Measurements from ENCODE around the gene ILF2. TPM values are rescaled to one million over a fixed set of nuclear protein-coding genes. Genes with fewer than 3 reads are reported as not detected.

ILF2 gene
- total RNA-seq, 1 donor from 2014 or later, result 216 TPM

DNA sequence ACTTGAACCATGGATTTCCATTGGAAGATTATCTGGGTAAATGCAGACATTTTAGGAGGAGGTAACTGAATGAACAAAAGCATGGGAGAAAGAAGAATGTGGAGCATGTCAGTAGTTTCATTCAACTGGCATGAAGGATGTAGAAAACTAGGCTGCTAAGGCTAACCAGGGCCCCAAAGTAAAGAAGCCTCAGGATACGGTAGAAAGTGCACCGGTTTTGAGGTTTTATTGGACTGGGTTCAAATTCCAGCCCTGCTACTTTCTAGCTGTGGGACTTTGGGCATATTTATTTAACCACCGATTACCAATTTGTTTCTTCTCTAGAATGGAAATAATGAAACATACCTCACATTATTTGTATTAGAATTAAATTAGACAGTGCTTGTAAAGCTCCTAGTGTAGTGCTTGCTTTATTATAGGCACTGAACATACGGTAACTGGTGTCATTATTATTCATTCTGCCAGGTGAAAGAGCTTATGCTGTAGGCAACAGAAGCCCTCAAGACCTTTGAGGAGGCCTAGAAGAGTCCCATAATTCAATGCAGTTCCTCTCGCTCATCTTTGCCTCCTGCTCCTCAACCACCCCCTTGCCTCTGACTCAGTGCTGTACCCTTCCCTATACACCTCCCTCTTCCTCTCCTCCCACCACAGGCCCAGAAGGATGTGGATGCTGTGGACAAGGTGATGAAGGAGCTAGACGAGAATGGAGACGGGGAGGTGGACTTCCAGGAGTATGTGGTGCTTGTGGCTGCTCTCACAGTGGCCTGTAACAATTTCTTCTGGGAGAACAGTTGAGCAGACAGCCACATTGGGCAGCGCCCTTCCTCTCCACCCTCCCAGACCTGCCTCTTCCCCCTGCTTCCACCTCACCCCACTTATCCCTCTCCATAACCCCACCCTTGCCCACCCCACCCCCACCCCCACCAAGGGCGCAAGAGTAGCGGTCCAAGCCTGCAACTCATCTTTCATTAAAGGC lies 39.5 kb downstream of the ILF2 start:
- Mint-ChIP-seq H3K4me3 (ENCODE audit: unreplicated experiment) (no peak overlapping the region), H3K9me3 (ENCODE audit: unreplicated experiment) (peaks cover 6% of the 10 kb centered on the region), H3K27me3 (ENCODE audit: unreplicated experiment) (peaks cover 20% of the 10 kb centered on the region), H3K27ac (ENCODE audit: unreplicated experiment) (peak overlapping the region; percentile 68), H3K36me3 (ENCODE audit: low read depth, unreplicated experiment) (peaks cover 20% of the 10 kb centered on the region), H3K4me1 (ENCODE audit: unreplicated experiment) (peaks cover 33% of the 10 kb centered on the region)
- no peak for DNase-seq (ENCODE audit: low spot score)
- TF ChIP-seq, protein P1, sequence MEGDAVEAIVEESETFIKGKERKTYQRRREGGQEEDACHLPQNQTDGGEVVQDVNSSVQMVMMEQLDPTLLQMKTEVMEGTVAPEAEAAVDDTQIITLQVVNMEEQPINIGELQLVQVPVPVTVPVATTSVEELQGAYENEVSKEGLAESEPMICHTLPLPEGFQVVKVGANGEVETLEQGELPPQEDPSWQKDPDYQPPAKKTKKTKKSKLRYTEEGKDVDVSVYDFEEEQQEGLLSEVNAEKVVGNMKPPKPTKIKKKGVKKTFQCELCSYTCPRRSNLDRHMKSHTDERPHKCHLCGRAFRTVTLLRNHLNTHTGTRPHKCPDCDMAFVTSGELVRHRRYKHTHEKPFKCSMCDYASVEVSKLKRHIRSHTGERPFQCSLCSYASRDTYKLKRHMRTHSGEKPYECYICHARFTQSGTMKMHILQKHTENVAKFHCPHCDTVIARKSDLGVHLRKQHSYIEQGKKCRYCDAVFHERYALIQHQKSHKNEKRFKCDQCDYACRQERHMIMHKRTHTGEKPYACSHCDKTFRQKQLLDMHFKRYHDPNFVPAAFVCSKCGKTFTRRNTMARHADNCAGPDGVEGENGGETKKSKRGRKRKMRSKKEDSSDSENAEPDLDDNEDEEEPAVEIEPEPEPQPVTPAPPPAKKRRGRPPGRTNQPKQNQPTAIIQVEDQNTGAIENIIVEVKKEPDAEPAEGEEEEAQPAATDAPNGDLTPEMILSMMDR (IDR thresholded peaks at IDR 0.05; ENCODE audit: unreplicated experiment), result no peak

DNA sequence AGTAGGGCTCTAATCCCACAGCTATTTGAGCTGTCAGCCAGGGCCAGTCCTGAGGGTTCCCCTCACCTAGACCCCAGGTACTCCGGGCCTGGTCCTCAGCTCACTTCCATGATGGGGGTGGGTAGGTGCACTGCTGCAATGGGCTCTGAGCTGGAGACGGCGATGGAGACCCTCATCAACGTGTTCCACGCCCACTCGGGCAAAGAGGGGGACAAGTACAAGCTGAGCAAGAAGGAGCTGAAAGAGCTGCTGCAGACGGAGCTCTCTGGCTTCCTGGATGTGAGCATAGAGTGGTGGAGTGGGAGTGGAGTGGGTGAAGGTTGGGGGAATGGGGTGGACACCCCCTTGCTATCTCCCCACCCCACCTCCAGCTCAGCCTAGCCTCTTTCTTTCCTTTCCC lies 40.4 kb downstream of the ILF2 start:
- no peak for DNase-seq (ENCODE audit: low spot score)
- Mint-ChIP-seq H3K9me3 (ENCODE audit: unreplicated experiment) (peaks cover 6% of the 10 kb centered on the region), H3K27ac (ENCODE audit: unreplicated experiment) (no peak overlapping the region), H3K36me3 (ENCODE audit: low read depth, unreplicated experiment) (peaks cover 23% of the 10 kb centered on the region), H3K4me3 (ENCODE audit: unreplicated experiment) (no peak overlapping the region), H3K4me1 (ENCODE audit: unreplicated experiment) (peaks cover 41% of the 10 kb centered on the region), H3K27me3 (ENCODE audit: unreplicated experiment) (peaks cover 22% of the 10 kb centered on the region)
- TF ChIP-seq, protein P1 (IDR thresholded peaks at IDR 0.05; ENCODE audit: unreplicated experiment), result no peak

DNA sequence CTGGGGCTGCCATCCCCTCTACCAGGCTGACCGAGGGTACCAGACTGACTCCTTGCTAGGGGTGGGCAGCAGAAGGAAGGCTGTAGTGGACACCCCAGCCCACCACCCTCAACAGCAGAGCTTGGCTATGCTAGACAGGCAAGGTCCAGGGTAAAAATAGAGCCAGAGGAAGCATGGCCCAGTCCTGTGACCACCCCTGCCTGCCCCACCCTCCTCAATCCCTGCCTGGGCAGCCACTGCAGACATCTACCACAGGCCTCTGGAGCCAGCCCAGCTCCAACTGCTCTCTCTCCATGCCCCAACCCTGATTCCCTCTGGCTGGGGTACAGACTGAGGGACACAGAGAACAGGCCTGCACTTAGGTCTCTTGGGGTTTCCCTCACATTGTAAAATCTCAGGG lies 40.8 kb downstream of the ILF2 start:
- no peak for DNase-seq (ENCODE audit: low spot score)
- H3K27ac Mint-ChIP-seq (ENCODE audit: unreplicated experiment), result no peak overlapping the region
- peaks cover 42% of the 10 kb centered on the region for H3K4me1 Mint-ChIP-seq (ENCODE audit: unreplicated experiment)
- TF ChIP-seq, protein P1 (IDR thresholded peaks at IDR 0.05; ENCODE audit: unreplicated experiment), result no peak
- H3K27me3 Mint-ChIP-seq (ENCODE audit: unreplicated experiment), result peaks cover 22% of the 10 kb centered on the region
- peaks cover 6% of the 10 kb centered on the region for H3K9me3 Mint-ChIP-seq (ENCODE audit: unreplicated experiment)
- no peak overlapping the region for H3K4me3 Mint-ChIP-seq (ENCODE audit: unreplicated experiment)
- H3K36me3 Mint-ChIP-seq (ENCODE audit: low read depth, unreplicated experiment), result peaks cover 23% of the 10 kb centered on the region

DNA sequence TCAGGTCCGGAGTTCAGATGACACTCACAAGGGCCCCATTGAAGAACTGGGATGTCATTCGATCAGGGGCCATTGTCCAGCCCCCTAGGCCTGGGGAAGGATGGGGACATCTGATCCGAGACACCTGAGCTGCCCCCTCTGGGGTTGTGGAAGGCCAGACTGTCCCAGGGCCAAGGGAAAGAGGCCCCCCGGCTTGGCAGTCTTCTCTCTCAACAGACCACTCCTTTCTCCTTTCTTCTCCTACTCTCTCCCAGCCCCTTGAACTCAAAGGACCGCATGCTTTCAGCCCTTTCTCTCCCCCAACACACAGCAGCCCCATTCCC lies 41.5 kb downstream of the ILF2 start:
- Mint-ChIP-seq H3K4me3 (ENCODE audit: unreplicated experiment) (no peak overlapping the region), H3K36me3 (ENCODE audit: low read depth, unreplicated experiment) (peaks cover 20% of the 10 kb centered on the region), H3K9me3 (ENCODE audit: unreplicated experiment) (peaks cover 6% of the 10 kb centered on the region), H3K27me3 (ENCODE audit: unreplicated experiment) (peaks cover 19% of the 10 kb centered on the region), H3K4me1 (ENCODE audit: unreplicated experiment) (peaks cover 44% of the 10 kb centered on the region), H3K27ac (ENCODE audit: unreplicated experiment) (no peak overlapping the region)
- no peak for DNase-seq (ENCODE audit: low spot score)
- TF ChIP-seq, protein P1 (IDR thresholded peaks at IDR 0.05; ENCODE audit: unreplicated experiment), result no peak

Measured in endothelial cell (in vitro differentiated cells).